ENCODE data around the gene FAM216A.
"Not testable (repeated sequence)": the region's sequence is repeated elsewhere in the genome, so short reads cannot be mapped to it uniquely, and the experiment has no call there.

Gene FAM216A

GRCh38 chr12:110501399-110501751 lies 32.7 kb downstream of the FAM216A start:
- peak; percentile 70 for DNase-seq (ENCODE audit: low read depth)

- peak; percentile 99 for DNase-seq (ENCODE audit: low read depth)
Measured at GRCh38 chr12:110501752-110502738, 33.4 kb downstream of the FAM216A start, which contains the start of the genes RAD9B and VPS29. Gene RAD9B, plus strand, starts transcription at chr12:110502331. Its CDS starts 7 bp downstream, at chr12:110502338. Gene VPS29, minus strand, starts transcription at chr12:110502111. Its CDS starts 60 bp downstream, at chr12:110502051.

- no peak for DNase-seq (ENCODE audit: low read depth)
Measured at GRCh38 chr12:110503432-110503831, 34.8 kb downstream of the FAM216A start.

- DNase-seq (ENCODE audit: low read depth) = no peak
Measured at GRCh38 chr12:110505332-110505731, 36.7 kb downstream of the FAM216A start.

GRCh38 chr12:110508071-110508586 lies 39.5 kb downstream of the FAM216A start:
- DNase-seq (ENCODE audit: low read depth) = no peak

GRCh38 chr12:110513842-110514241 lies 45.2 kb downstream of the FAM216A start:
- DNase-seq (ENCODE audit: low read depth) = no peak

GRCh38 chr12:110514363-110514762 lies 45.7 kb downstream of the FAM216A start:
- no peak for DNase-seq (ENCODE audit: low read depth)

- DNase-seq (ENCODE audit: low read depth) = no peak
Measured at GRCh38 chr12:110516995-110517394, 48.4 kb downstream of the FAM216A start.

- DNase-seq (ENCODE audit: low read depth) = not testable (repeated sequence)
Measured at GRCh38 chr12:110518014-110518413, 49.4 kb downstream of the FAM216A start.

- DNase-seq (ENCODE audit: low read depth) = not testable (repeated sequence)
Measured at GRCh38 chr12:110520876-110521712, 52.4 kb downstream of the FAM216A start.

- DNase-seq (ENCODE audit: low read depth) = no peak
Measured at GRCh38 chr12:110528277-110528839, 59.7 kb downstream of the FAM216A start.

GRCh38 chr12:110530511-110530910 lies 61.9 kb downstream of the FAM216A start:
- DNase-seq (ENCODE audit: low read depth) = no peak

- peak; percentile 53 for DNase-seq (ENCODE audit: low read depth)
Measured at GRCh38 chr12:110531741-110532333, 63.2 kb downstream of the FAM216A start.

GRCh38 chr12:110532644-110533043 lies 64.0 kb downstream of the FAM216A start:
- DNase-seq (ENCODE audit: low read depth) = no peak

GRCh38 chr12:110533607-110534006 lies 65.0 kb downstream of the FAM216A start:
- peak; percentile 90 for DNase-seq (ENCODE audit: low read depth)

- DNase-seq (ENCODE audit: low read depth) = no peak
Measured at GRCh38 chr12:110534811-110535210, 66.2 kb downstream of the FAM216A start.

- DNase-seq (ENCODE audit: low read depth) = no peak
Measured at GRCh38 chr12:110536834-110537604, 68.4 kb downstream of the FAM216A start.

GRCh38 chr12:110537605-110538409 lies 69.2 kb downstream of the FAM216A start:
- DNase-seq (ENCODE audit: low read depth) = no peak

GRCh38 chr12:110538869-110539622 lies 70.4 kb downstream of the FAM216A start:
- DNase-seq (ENCODE audit: low read depth) = no peak

All from iris pigment epithelial cell (primary cell).